ENCODE results near the gene TENM4.

Gene TENM4

GRCh38 chr11:79264284-79264683, 176.5 kb downstream of the TENM4 start:
- H3K9me3 ChIP-seq (ENCODE audit: control insufficient read depth in 1 of 2, low read length in 2 of 2): no peaks in the 10 kb centered on the region
- no peak overlapping the region for H3K4me3 ChIP-seq (ENCODE audit: low read depth in 1 of 2, low read length in 2 of 2)
- no peaks in the 10 kb centered on the region for H3K4me1 ChIP-seq (ENCODE audit: control insufficient read depth in 1 of 2, insufficient read depth in 2 of 2, low read length in 2 of 2)
- H3K36me3 ChIP-seq (ENCODE audit: control insufficient read depth in 1 of 2, insufficient read depth in 2 of 2, low read length in 2 of 2): no peaks in the 10 kb centered on the region
- H3K27ac ChIP-seq (ENCODE audit: low read depth, low read length): no peak overlapping the region
- H3K9ac ChIP-seq (ENCODE audit: low read depth in 1 of 2, low read length in 2 of 2): no peak overlapping the region
- no peaks in the 10 kb centered on the region for H3K27me3 ChIP-seq (ENCODE audit: control insufficient read depth in 1 of 2, insufficient read depth in 2 of 2, low read length in 2 of 2)

- Histone ChIP-seq H3K27me3 (ENCODE audit: control insufficient read depth in 1 of 2, insufficient read depth in 2 of 2, low read length in 2 of 2) (no peaks in the 10 kb centered on the region), H3K9me3 (ENCODE audit: control insufficient read depth in 1 of 2, low read length in 2 of 2) (no peaks in the 10 kb centered on the region), H3K9ac (ENCODE audit: low read depth in 1 of 2, low read length in 2 of 2) (no peak overlapping the region), H3K4me3 (ENCODE audit: low read depth in 1 of 2, low read length in 2 of 2) (no peak overlapping the region), H3K36me3 (ENCODE audit: control insufficient read depth in 1 of 2, insufficient read depth in 2 of 2, low read length in 2 of 2) (no peaks in the 10 kb centered on the region), H3K27ac (ENCODE audit: low read depth, low read length) (no peak overlapping the region), H3K4me1 (ENCODE audit: control insufficient read depth in 1 of 2, insufficient read depth in 2 of 2, low read length in 2 of 2) (no peaks in the 10 kb centered on the region)
These were observed 177.8 kb downstream of the TENM4 start for GRCh38 chr11:79263001-79263400.

GRCh38 chr11:79262221-79262620, 178.6 kb downstream of the TENM4 start:
- H3K9ac ChIP-seq (ENCODE audit: low read depth in 1 of 2, low read length in 2 of 2): no peak overlapping the region
- H3K27ac ChIP-seq (ENCODE audit: low read depth, low read length): no peak overlapping the region
- H3K4me3 ChIP-seq (ENCODE audit: low read depth in 1 of 2, low read length in 2 of 2): no peak overlapping the region
- no peaks in the 10 kb centered on the region for H3K9me3 ChIP-seq (ENCODE audit: control insufficient read depth in 1 of 2, low read length in 2 of 2)
- no peaks in the 10 kb centered on the region for H3K36me3 ChIP-seq (ENCODE audit: control insufficient read depth in 1 of 2, insufficient read depth in 2 of 2, low read length in 2 of 2)
- no peaks in the 10 kb centered on the region for H3K27me3 ChIP-seq (ENCODE audit: control insufficient read depth in 1 of 2, insufficient read depth in 2 of 2, low read length in 2 of 2)
- no peaks in the 10 kb centered on the region for H3K4me1 ChIP-seq (ENCODE audit: control insufficient read depth in 1 of 2, insufficient read depth in 2 of 2, low read length in 2 of 2)

GRCh38 chr11:79261684-79262083, 179.1 kb downstream of the TENM4 start:
- no peaks in the 10 kb centered on the region for H3K27me3 ChIP-seq (ENCODE audit: control insufficient read depth in 1 of 2, insufficient read depth in 2 of 2, low read length in 2 of 2)
- no peaks in the 10 kb centered on the region for H3K9me3 ChIP-seq (ENCODE audit: control insufficient read depth in 1 of 2, low read length in 2 of 2)
- no peak overlapping the region for H3K4me3 ChIP-seq (ENCODE audit: low read depth in 1 of 2, low read length in 2 of 2)
- no peak overlapping the region for H3K27ac ChIP-seq (ENCODE audit: low read depth, low read length)
- no peak overlapping the region for H3K9ac ChIP-seq (ENCODE audit: low read depth in 1 of 2, low read length in 2 of 2)
- H3K36me3 ChIP-seq (ENCODE audit: control insufficient read depth in 1 of 2, insufficient read depth in 2 of 2, low read length in 2 of 2): no peaks in the 10 kb centered on the region
- no peaks in the 10 kb centered on the region for H3K4me1 ChIP-seq (ENCODE audit: control insufficient read depth in 1 of 2, insufficient read depth in 2 of 2, low read length in 2 of 2)

- no peak overlapping the region for H3K4me3 ChIP-seq (ENCODE audit: low read depth in 1 of 2, low read length in 2 of 2)
- H3K9ac ChIP-seq (ENCODE audit: low read depth in 1 of 2, low read length in 2 of 2): no peak overlapping the region
- H3K4me1 ChIP-seq (ENCODE audit: control insufficient read depth in 1 of 2, insufficient read depth in 2 of 2, low read length in 2 of 2): no peaks in the 10 kb centered on the region
- no peaks in the 10 kb centered on the region for H3K9me3 ChIP-seq (ENCODE audit: control insufficient read depth in 1 of 2, low read length in 2 of 2)
- no peak overlapping the region for H3K27ac ChIP-seq (ENCODE audit: low read depth, low read length)
- H3K36me3 ChIP-seq (ENCODE audit: control insufficient read depth in 1 of 2, insufficient read depth in 2 of 2, low read length in 2 of 2): no peaks in the 10 kb centered on the region
- H3K27me3 ChIP-seq (ENCODE audit: control insufficient read depth in 1 of 2, insufficient read depth in 2 of 2, low read length in 2 of 2): no peaks in the 10 kb centered on the region
These were observed 181.0 kb downstream of the TENM4 start for GRCh38 chr11:79259800-79260199.

GRCh38 chr11:79258576-79258975, 182.3 kb downstream of the TENM4 start:
- Histone ChIP-seq H3K9me3 (ENCODE audit: control insufficient read depth in 1 of 2, low read length in 2 of 2) (no peaks in the 10 kb centered on the region), H3K27ac (ENCODE audit: low read depth, low read length) (no peak overlapping the region), H3K9ac (ENCODE audit: low read depth in 1 of 2, low read length in 2 of 2) (no peak overlapping the region), H3K27me3 (ENCODE audit: control insufficient read depth in 1 of 2, insufficient read depth in 2 of 2, low read length in 2 of 2) (no peaks in the 10 kb centered on the region), H3K4me3 (ENCODE audit: low read depth in 1 of 2, low read length in 2 of 2) (no peak overlapping the region), H3K36me3 (ENCODE audit: control insufficient read depth in 1 of 2, insufficient read depth in 2 of 2, low read length in 2 of 2) (no peaks in the 10 kb centered on the region), H3K4me1 (ENCODE audit: control insufficient read depth in 1 of 2, insufficient read depth in 2 of 2, low read length in 2 of 2) (no peaks in the 10 kb centered on the region)

GRCh38 chr11:79255965-79256364, 184.9 kb downstream of the TENM4 start:
- no peak overlapping the region for H3K4me3 ChIP-seq (ENCODE audit: low read depth in 1 of 2, low read length in 2 of 2)
- no peak overlapping the region for H3K9ac ChIP-seq (ENCODE audit: low read depth in 1 of 2, low read length in 2 of 2)
- H3K36me3 ChIP-seq (ENCODE audit: control insufficient read depth in 1 of 2, insufficient read depth in 2 of 2, low read length in 2 of 2): no peaks in the 10 kb centered on the region
- H3K27me3 ChIP-seq (ENCODE audit: control insufficient read depth in 1 of 2, insufficient read depth in 2 of 2, low read length in 2 of 2): no peaks in the 10 kb centered on the region
- H3K9me3 ChIP-seq (ENCODE audit: control insufficient read depth in 1 of 2, low read length in 2 of 2): no peaks in the 10 kb centered on the region
- H3K4me1 ChIP-seq (ENCODE audit: control insufficient read depth in 1 of 2, insufficient read depth in 2 of 2, low read length in 2 of 2): no peaks in the 10 kb centered on the region
- no peak overlapping the region for H3K27ac ChIP-seq (ENCODE audit: low read depth, low read length)

GRCh38 chr11:79253280-79253679, 187.6 kb downstream of the TENM4 start:
- H3K36me3 ChIP-seq (ENCODE audit: control insufficient read depth in 1 of 2, insufficient read depth in 2 of 2, low read length in 2 of 2): no peaks in the 10 kb centered on the region
- no peaks in the 10 kb centered on the region for H3K4me1 ChIP-seq (ENCODE audit: control insufficient read depth in 1 of 2, insufficient read depth in 2 of 2, low read length in 2 of 2)
- H3K9ac ChIP-seq (ENCODE audit: low read depth in 1 of 2, low read length in 2 of 2): no peak overlapping the region
- H3K9me3 ChIP-seq (ENCODE audit: control insufficient read depth in 1 of 2, low read length in 2 of 2): no peaks in the 10 kb centered on the region
- no peak overlapping the region for H3K27ac ChIP-seq (ENCODE audit: low read depth, low read length)
- H3K27me3 ChIP-seq (ENCODE audit: control insufficient read depth in 1 of 2, insufficient read depth in 2 of 2, low read length in 2 of 2): no peaks in the 10 kb centered on the region
- H3K4me3 ChIP-seq (ENCODE audit: low read depth in 1 of 2, low read length in 2 of 2): no peak overlapping the region

- Histone ChIP-seq H3K36me3 (ENCODE audit: control insufficient read depth in 1 of 2, insufficient read depth in 2 of 2, low read length in 2 of 2) (no peaks in the 10 kb centered on the region), H3K9me3 (ENCODE audit: control insufficient read depth in 1 of 2, low read length in 2 of 2) (no peaks in the 10 kb centered on the region), H3K9ac (ENCODE audit: low read depth in 1 of 2, low read length in 2 of 2) (no peak overlapping the region), H3K27ac (ENCODE audit: low read depth, low read length) (no peak overlapping the region), H3K4me1 (ENCODE audit: control insufficient read depth in 1 of 2, insufficient read depth in 2 of 2, low read length in 2 of 2) (no peaks in the 10 kb centered on the region), H3K4me3 (ENCODE audit: low read depth in 1 of 2, low read length in 2 of 2) (no peak overlapping the region), H3K27me3 (ENCODE audit: control insufficient read depth in 1 of 2, insufficient read depth in 2 of 2, low read length in 2 of 2) (no peaks in the 10 kb centered on the region)
These were observed 191.4 kb downstream of the TENM4 start for GRCh38 chr11:79249295-79249993.

- Histone ChIP-seq H3K27ac (ENCODE audit: low read depth, low read length) (no peak overlapping the region), H3K9me3 (ENCODE audit: control insufficient read depth in 1 of 2, low read length in 2 of 2) (no peaks in the 10 kb centered on the region), H3K9ac (ENCODE audit: low read depth in 1 of 2, low read length in 2 of 2) (no peak overlapping the region), H3K36me3 (ENCODE audit: control insufficient read depth in 1 of 2, insufficient read depth in 2 of 2, low read length in 2 of 2) (no peaks in the 10 kb centered on the region), H3K4me1 (ENCODE audit: control insufficient read depth in 1 of 2, insufficient read depth in 2 of 2, low read length in 2 of 2) (no peaks in the 10 kb centered on the region), H3K4me3 (ENCODE audit: low read depth in 1 of 2, low read length in 2 of 2) (no peak overlapping the region), H3K27me3 (ENCODE audit: control insufficient read depth in 1 of 2, insufficient read depth in 2 of 2, low read length in 2 of 2) (no peaks in the 10 kb centered on the region)
These were observed 196.0 kb downstream of the TENM4 start for GRCh38 chr11:79244798-79245197.

Measured in duodenal mucosa (tissue), 2 donors.